ENCODE data around the gene BPTF. TPM values are rescaled to one million over a fixed set of nuclear protein-coding genes. Genes with fewer than 3 reads are reported as not detected.

BPTF gene
- total RNA-seq, 2 donors from 2014 or later, result 59.1 to 101 TPM

Other genes with a start within 250 kb of the BPTF start
- 10 to 100 TPM; 66.0 to 67.7 TPM for gene NOL11, start 107.6 kb upstream of the BPTF start, total RNA-seq
- gene C17orf58, start 171.0 kb downstream of the BPTF start, total RNA-seq, result 10 to 100 TPM; 12.6 to 17.6 TPM
- 100 to 1,000 TPM; 150 to 274 TPM for gene KPNA2, start 210.2 kb downstream of the BPTF start, total RNA-seq

Measured in activated naive CD4-positive, alpha-beta T cell treated with anti-CD3 and anti-CD28 coated beads, Interleukin-2, amount 50 U/mL, for 72 hours (primary cell).